Tibial artery (tissue), 4 donors: ENCODE results near the gene TSACC.

Experiments used
- DNase-seq, 2 donors: peaks; one replicate each; pipeline ENCODE4 v3.0.0-alpha.2; 2019
- H3K27ac ChIP-seq, 2 donors: fragments of 200-600 bp; sonication (generic) in 1 of 2; 1 replicate in 1 of 2; 2 replicates in 1 of 2; pipeline ENCODE4 v1.5.1; 2018 to 2019; ENCODE audit warnings: mild to moderate bottlenecking in 1 of 2
- H3K27me3 ChIP-seq, 2 donors: fragments of 200-600 bp; sonication (generic) in 1 of 2; one replicate each; pipeline versions ENCODE4 v1.5.1 to v1.6.0; 2016 to 2019
- H3K36me3 ChIP-seq, 3 donors: fragments of 200-600 bp; sonication (generic) in 2 of 3; one replicate each; pipeline ENCODE4 v1.5.1; 2016 to 2019; ENCODE audit warnings: mild to moderate bottlenecking in 2 of 3
- H3K4me1 ChIP-seq, 4 donors: fragments of 200-600 bp; sonication (generic) in 2 of 4; 1 replicate in 3 of 4; 2 replicates in 1 of 4; pipeline ENCODE4 v1.5.1; 2016 to 2019
- H3K4me3 ChIP-seq, 2 donors: fragments of 200-600 bp; sonication (generic) in 1 of 2; 1 replicate in 1 of 2; 2 replicates in 1 of 2; pipeline ENCODE4 v1.5.1; 2018 to 2019; ENCODE audit warnings: mild to moderate bottlenecking in 2 of 2
- H3K9me3 ChIP-seq, 3 donors: fragments of 200-600 bp; sonication (generic) in 1 of 3; one replicate each; pipeline ENCODE4 v1.5.1; 2016 to 2019
- intact Hi-C: fragments of 100-400 bp; cut with DNase I; formaldehyde crosslinking; loops from one replicate; pipeline ENCODE4 v1.15.0; 2023; ENCODE audit warnings: low total_unique reads
- TF ChIP-seq, protein P1 (sequence below), 2 experiments: fragments of 200-600 bp in 1 of 2; fragments of 450-650 bp in 1 of 2; IDR thresholded peaks; one replicate each; pipeline ENCODE4 v1.5.1; 2017 to 2019; ENCODE audit warnings: antibody characterized with exemption in 2 of 2, mild to moderate bottlenecking in 1 of 2, moderate library complexity in 1 of 2

The TSACC gene

DNA sequence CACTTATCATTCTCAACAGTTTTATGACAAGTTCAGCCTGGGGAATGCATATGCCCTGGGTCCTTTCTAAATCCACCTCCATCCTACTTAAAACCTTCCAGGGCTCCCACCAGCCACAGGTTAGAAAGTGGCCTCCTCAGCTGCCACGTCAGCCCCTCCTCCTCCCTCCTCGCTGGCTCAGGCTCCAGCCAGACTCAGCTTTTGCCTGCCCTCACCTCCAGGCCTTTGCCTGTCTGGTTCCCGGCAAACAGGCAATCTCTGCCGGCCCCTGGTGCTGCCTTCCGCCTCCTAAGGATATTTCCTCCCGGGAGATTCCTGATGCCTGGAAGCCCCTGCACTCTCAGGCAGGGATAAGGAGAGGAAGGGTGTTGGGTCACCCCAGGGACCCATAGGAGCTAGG lies 40.2 kb downstream of the TSACC start:
- Histone ChIP-seq H3K4me3 (no peak overlapping the region), H3K36me3 (no peaks in the 10 kb centered on the region), H3K27me3 (peaks cover 0 to 21% of the 10 kb centered on the region in 2 donors), H3K27ac (no peak overlapping the region), H3K9me3 (no peaks in the 10 kb centered on the region), H3K4me1 (no peaks in the 10 kb centered on the region)
- DNase-seq, result no peak
- TF ChIP-seq, protein P1, sequence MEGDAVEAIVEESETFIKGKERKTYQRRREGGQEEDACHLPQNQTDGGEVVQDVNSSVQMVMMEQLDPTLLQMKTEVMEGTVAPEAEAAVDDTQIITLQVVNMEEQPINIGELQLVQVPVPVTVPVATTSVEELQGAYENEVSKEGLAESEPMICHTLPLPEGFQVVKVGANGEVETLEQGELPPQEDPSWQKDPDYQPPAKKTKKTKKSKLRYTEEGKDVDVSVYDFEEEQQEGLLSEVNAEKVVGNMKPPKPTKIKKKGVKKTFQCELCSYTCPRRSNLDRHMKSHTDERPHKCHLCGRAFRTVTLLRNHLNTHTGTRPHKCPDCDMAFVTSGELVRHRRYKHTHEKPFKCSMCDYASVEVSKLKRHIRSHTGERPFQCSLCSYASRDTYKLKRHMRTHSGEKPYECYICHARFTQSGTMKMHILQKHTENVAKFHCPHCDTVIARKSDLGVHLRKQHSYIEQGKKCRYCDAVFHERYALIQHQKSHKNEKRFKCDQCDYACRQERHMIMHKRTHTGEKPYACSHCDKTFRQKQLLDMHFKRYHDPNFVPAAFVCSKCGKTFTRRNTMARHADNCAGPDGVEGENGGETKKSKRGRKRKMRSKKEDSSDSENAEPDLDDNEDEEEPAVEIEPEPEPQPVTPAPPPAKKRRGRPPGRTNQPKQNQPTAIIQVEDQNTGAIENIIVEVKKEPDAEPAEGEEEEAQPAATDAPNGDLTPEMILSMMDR (IDR thresholded peaks at IDR 0.05), result no peak
- intact Hi-C loops, result no loop called here

DNA sequence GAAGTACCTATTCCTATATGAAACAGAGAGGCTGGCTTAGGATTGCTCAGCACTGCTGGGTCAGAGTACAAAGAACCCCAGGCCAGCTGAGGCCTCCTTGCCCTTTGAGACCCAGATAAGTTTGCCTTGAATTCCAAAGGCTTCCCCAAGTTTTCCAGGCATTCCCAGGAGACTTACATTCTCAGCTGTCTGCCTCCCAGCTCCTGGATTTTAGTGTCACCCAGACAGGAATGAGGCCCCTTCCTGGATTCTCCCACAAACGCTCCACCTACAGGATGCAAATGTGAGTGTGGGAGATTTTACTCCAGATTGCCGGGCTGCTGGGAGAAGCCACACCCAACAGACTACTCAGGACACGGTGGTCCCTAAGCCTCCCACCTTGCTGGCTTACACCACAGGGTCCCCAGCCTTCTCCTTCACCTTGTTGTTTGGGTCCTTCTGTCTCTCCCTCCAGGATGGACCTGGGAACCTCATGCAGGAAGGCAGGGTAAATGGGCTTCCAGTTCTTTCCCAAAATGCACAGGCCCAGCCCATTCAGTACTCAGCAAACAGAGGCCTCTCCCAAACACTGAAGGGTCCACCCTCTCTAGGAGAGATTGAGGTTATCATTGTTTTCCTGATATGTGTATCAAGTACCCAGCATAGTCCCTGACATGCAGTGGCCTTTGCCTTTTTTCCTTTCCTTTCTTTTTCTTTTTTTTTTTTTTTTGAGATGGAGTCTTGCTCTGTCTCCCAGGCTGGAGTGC lies 41.3 kb downstream of the TSACC start:
- Histone ChIP-seq H3K27me3 (peaks cover 0 to 20% of the 10 kb centered on the region in 2 donors), H3K4me3 (no peak overlapping the region), H3K36me3 (no peaks in the 10 kb centered on the region), H3K9me3 (no peaks in the 10 kb centered on the region), H3K27ac (no peak overlapping the region), H3K4me1 (no peaks in the 10 kb centered on the region)
- intact Hi-C loops, result no loop called here
- no peak for DNase-seq
- TF ChIP-seq, protein P1 (IDR thresholded peaks at IDR 0.05), result no peak

DNA sequence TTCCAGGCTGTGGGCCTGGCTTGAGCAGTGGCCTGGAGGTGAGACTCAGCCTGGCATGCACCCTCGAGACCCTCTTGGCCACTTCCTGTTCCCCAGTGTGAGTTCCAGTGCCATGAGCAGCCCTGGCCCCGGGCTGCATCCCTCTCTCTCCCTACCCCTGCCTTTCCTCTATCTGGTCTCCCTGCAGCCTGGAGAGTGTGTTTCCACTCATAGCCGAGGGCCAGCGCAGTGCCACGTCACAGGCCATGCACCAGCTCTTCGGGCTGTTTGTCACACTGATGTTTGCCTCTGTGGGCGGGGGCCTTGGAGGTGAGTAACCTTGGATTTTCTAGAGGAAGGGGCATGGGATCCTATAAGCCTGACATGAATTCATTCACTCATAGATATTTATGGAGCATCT lies 44.2 kb downstream of the TSACC start:
- intact Hi-C loops, result no loop called here
- no peaks in the 10 kb centered on the region for H3K4me1 ChIP-seq
- TF ChIP-seq, protein P1 (IDR thresholded peaks at IDR 0.05), result no peak
- H3K27ac ChIP-seq, result no peak overlapping the region
- H3K9me3 ChIP-seq, result no peaks in the 10 kb centered on the region
- no peak for DNase-seq
- H3K36me3 ChIP-seq, result no peaks in the 10 kb centered on the region
- H3K4me3 ChIP-seq, result no peak overlapping the region
- H3K27me3 ChIP-seq, result peaks cover 0 to 27% of the 10 kb centered on the region in 2 donors

DNA sequence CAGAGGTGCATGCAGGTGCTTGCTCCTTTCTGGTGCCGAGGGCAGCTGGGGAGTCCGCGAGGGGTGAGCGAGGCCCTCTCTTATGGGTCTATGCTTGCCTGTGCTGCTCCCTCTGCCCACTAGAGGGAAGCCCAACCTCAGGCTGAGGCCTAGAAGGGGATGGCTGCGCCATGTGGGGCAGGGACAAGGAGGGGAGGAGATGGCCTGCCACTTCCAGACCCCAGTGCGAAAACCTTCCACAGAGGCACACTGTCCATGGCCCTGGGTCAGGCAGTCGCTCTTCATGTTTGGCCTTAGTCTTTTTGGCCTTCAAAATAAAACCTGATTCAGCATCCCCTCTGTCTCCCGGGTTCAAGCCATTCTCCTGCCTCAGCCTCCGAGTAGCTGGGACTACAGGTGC lies 44.7 kb downstream of the TSACC start:
- no peak overlapping the region for H3K4me3 ChIP-seq
- H3K27me3 ChIP-seq, result peaks cover 0 to 29% of the 10 kb centered on the region in 2 donors
- no peaks in the 10 kb centered on the region for H3K36me3 ChIP-seq
- no peaks in the 10 kb centered on the region for H3K9me3 ChIP-seq
- TF ChIP-seq, protein P1 (IDR thresholded peaks at IDR 0.05), result peak; percentile 70 to 77
- no peak for DNase-seq
- H3K4me1 ChIP-seq, result peaks cover 0 to under 1% (median 0%) of the 10 kb centered on the region in 4 donors
- intact Hi-C loops, result no loop called here
- H3K27ac ChIP-seq, result no peak overlapping the region

DNA sequence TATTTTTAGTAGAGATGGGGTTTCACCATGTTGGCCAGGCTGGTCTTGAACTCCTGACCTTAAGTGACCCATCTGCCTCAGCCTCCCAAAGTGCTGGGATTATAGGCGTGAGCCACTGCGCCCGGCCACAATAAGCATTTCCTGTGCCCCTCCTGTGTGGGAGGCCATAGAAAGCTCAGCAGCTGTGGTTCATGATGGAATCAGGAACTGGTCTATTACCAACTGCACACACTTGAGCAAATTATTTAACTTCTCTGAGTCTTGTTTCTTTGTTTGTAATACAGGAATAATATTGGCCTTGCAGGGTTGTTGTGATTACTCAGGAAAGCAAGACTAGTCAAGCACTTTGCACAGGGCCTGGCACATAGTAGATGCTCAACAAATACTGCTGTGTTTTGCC lies 45.7 kb downstream of the TSACC start:
- H3K4me3 ChIP-seq, result no peak overlapping the region
- peaks cover 0 to 36% of the 10 kb centered on the region in 2 donors for H3K27me3 ChIP-seq
- H3K4me1 ChIP-seq, result peaks cover 0 to 9% (median 0%) of the 10 kb centered on the region in 4 donors
- DNase-seq, result no peak
- intact Hi-C loops, result loop anchor here (2.0 kb wide), 1 partner anchor 61 kb away; no protein-coding TSS in a partner anchor
- H3K27ac ChIP-seq, result no peak overlapping the region
- TF ChIP-seq, protein P1 (IDR thresholded peaks at IDR 0.05), result no peak
- H3K9me3 ChIP-seq, result no peaks in the 10 kb centered on the region
- H3K36me3 ChIP-seq, result no peaks in the 10 kb centered on the region
